Nephron (organoid): Measurements from ENCODE around the gene DNAI7.

Experiments
- H3K27ac Mint-ChIP-seq, 3 experiments: 2 replicates each; pipeline ENCODE4 v1.8.0; 2020; ENCODE audit warnings: mixed read lengths in 3 of 3, mild to moderate bottlenecking in 2 of 3, moderate library complexity in 1 of 3
- H3K27me3 Mint-ChIP-seq: 2 replicates; pipeline ENCODE4 v1.8.0; 2021; ENCODE audit warnings: low read depth, mild to moderate bottlenecking, moderate library complexity, mixed read lengths
- H3K36me3 Mint-ChIP-seq: 2 replicates; pipeline ENCODE4 v1.8.0; 2020; ENCODE audit warnings: low read depth, mixed read lengths
- H3K4me1 Mint-ChIP-seq: 2 replicates; pipeline ENCODE4 v1.8.0; 2020; ENCODE audit warnings: mixed read lengths
- H3K4me3 Mint-ChIP-seq, 3 experiments: 2 replicates each; pipeline ENCODE4 v1.8.0; 2020; ENCODE audit warnings: mild to moderate bottlenecking in 3 of 3, mixed read lengths in 3 of 3, moderate library complexity in 2 of 3
- H3K9me3 Mint-ChIP-seq: 2 replicates; pipeline ENCODE4 v1.8.0; 2020; ENCODE audit warnings: mixed read lengths
- CTCF ChIP-seq, 3 experiments: fragments of 200-600 bp; sonication (generic); IDR thresholded peaks; one replicate each; pipeline ENCODE4 v1.5.0; 2021; ENCODE audit warnings: antibody characterized with exemption in 3 of 3; ENCODE audit not compliant: unreplicated experiment in 3 of 3

DNAI7 gene

DNA sequence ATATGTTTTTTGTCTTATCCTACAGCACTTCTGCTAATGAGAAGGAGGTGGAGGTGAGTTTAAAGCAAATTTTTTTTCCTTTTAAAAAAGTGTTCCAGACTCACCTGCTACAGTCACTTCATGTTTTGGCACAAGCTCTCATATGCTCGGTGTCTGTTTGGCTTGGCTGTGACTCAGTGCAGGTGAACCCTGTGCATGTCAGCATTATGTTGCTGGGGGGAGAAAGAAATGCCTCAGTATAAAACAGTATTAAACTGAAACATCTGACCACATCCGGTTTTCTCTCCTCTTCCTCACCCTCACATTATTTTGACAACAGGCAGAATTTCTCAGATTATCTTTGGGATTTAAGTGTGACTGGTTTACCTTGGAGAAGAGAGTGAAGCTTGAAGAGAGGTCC lies 105.2 kb downstream of the DNAI7 start:
- no peak overlapping the region for H3K4me3 Mint-ChIP-seq
- no peaks in the 10 kb centered on the region for H3K36me3 Mint-ChIP-seq
- peaks cover 7% of the 10 kb centered on the region for H3K9me3 Mint-ChIP-seq
- no peaks in the 10 kb centered on the region for H3K4me1 Mint-ChIP-seq
- TF ChIP-seq CTCF (IDR thresholded peaks at IDR 0.05; ENCODE audit: unreplicated experiment in 3 of 3) = no peak
- no peaks in the 10 kb centered on the region for H3K27me3 Mint-ChIP-seq
- no peak overlapping the region for H3K27ac Mint-ChIP-seq

DNA sequence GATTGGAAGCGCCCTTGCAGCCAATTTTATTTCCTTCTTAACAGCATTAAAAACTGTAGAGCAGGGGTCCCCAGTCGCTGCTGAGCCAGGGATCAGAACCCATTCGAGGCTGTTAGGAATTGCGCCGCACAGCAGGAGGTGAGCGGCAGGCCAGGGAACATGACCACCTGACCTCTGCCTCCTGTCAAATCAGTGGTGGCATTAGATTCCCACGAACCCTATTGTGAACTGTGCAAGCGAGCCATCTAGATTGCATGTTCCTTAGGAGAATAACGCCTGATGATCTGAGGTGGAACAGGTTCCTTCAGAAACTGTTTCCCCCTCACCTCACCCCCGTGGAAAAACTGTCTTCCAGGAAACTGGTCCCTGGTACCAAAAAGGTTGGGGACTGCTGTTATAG lies 107.4 kb downstream of the DNAI7 start:
- Mint-ChIP-seq H3K27me3 (no peaks in the 10 kb centered on the region), H3K4me3 (no peak overlapping the region), H3K4me1 (no peaks in the 10 kb centered on the region), H3K9me3 (no peaks in the 10 kb centered on the region), H3K36me3 (no peaks in the 10 kb centered on the region), H3K27ac (no peak overlapping the region)
- no peak for TF ChIP-seq CTCF (IDR thresholded peaks at IDR 0.05; ENCODE audit: unreplicated experiment in 3 of 3)

- H3K4me1 Mint-ChIP-seq = no peaks in the 10 kb centered on the region
- H3K27me3 Mint-ChIP-seq = no peaks in the 10 kb centered on the region
- H3K4me3 Mint-ChIP-seq = no peak overlapping the region
- H3K27ac Mint-ChIP-seq = no peak overlapping the region
- no peak for TF ChIP-seq CTCF (IDR thresholded peaks at IDR 0.05; ENCODE audit: unreplicated experiment in 3 of 3)
- H3K36me3 Mint-ChIP-seq = no peaks in the 10 kb centered on the region
- no peaks in the 10 kb centered on the region for H3K9me3 Mint-ChIP-seq
Observed at GRCh38 chr12:25084816-25085215, 110.1 kb downstream of the DNAI7 start.

DNA sequence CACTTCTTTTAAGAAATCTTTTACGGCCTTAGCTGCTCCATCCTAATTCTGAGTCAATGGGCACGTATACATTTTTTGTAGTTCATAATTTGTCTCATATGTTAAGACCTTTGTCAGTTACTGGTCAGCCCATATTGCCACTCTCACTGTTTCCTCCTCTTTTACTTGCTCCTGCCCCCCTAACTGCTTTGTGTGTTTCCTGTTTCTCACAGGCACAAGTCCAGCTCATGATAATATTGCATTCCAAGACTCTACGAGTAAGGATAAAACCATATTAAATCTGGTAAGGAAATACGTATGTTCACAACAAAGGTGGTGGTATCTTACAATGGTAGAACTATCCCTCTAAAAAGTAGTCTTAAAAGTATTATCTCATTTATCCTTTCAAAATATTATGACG lies 111.7 kb downstream of the DNAI7 start:
- no peaks in the 10 kb centered on the region for H3K9me3 Mint-ChIP-seq
- H3K4me3 Mint-ChIP-seq = no peak overlapping the region
- H3K4me1 Mint-ChIP-seq = no peaks in the 10 kb centered on the region
- no peaks in the 10 kb centered on the region for H3K27me3 Mint-ChIP-seq
- H3K36me3 Mint-ChIP-seq = no peaks in the 10 kb centered on the region
- TF ChIP-seq CTCF (IDR thresholded peaks at IDR 0.05; ENCODE audit: unreplicated experiment in 3 of 3) = no peak
- no peak overlapping the region for H3K27ac Mint-ChIP-seq

- no peaks in the 10 kb centered on the region for H3K36me3 Mint-ChIP-seq
- no peaks in the 10 kb centered on the region for H3K4me1 Mint-ChIP-seq
- H3K27ac Mint-ChIP-seq = no peak overlapping the region
- H3K9me3 Mint-ChIP-seq = no peaks in the 10 kb centered on the region
- no peak overlapping the region for H3K4me3 Mint-ChIP-seq
- H3K27me3 Mint-ChIP-seq = no peaks in the 10 kb centered on the region
- TF ChIP-seq CTCF (IDR thresholded peaks at IDR 0.05; ENCODE audit: unreplicated experiment in 3 of 3) = no peak
Observed at GRCh38 chr12:25082628-25083027, 112.3 kb downstream of the DNAI7 start.

GRCh38 chr12:25079393-25079792 lies 115.6 kb downstream of the DNAI7 start:
- Mint-ChIP-seq H3K4me3 (no peak overlapping the region), H3K9me3 (no peaks in the 10 kb centered on the region), H3K27ac (no peak overlapping the region), H3K36me3 (no peaks in the 10 kb centered on the region), H3K4me1 (no peaks in the 10 kb centered on the region), H3K27me3 (no peaks in the 10 kb centered on the region)
- no peak for TF ChIP-seq CTCF (IDR thresholded peaks at IDR 0.05; ENCODE audit: unreplicated experiment in 3 of 3)
